GM12892 (cell line): ENCODE data around the gene EDA.

ENCODE experiments used
- POLR2A ChIP-seq: IDR thresholded peaks from 2 replicates; pipeline ENCODE4 v1.6.1; 2011; ENCODE audit warnings: low read depth, low read length, control low read depth
- POLR2AphosphoS5 ChIP-seq: IDR thresholded peaks from 2 replicates; pipeline ENCODE4 v1.6.1; 2011; ENCODE audit warnings: low read depth, low read length, control low read depth
- TAF1 ChIP-seq: IDR thresholded peaks from 2 replicates; pipeline ENCODE4 v1.6.1; 2011; ENCODE audit warnings: low read depth, mild to moderate bottlenecking, control low read depth, low read length, borderline replicate concordance

DNA sequence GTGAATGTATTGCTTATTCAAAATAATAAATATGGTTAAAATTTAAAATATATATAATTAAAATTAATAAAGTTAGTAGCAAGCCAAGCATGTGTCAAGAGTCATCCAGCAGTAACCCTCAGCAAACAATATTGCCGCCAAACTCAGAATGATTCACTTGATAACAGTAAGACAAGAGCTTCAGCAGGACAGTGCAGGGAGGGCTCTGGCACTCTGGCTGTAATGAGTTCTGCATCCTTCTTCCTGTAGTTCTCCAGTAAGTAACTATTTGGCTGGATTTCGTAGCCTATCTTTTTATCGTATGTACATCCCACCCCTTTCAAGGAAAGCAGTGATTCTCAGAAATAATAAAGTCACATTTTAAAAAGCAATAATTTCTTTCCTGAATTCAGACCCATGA lies 464.0 kb downstream of the EDA start:
- TF ChIP-seq POLR2AphosphoS5 = no peak
- no peak for TF ChIP-seq TAF1
- TF ChIP-seq POLR2A = no peak
